Left lung (tissue), 10 donors: ENCODE data around the gene CCDC17. TPM values are rescaled to one million over a fixed set of nuclear protein-coding genes. Genes with fewer than 3 reads are reported as not detected.

ENCODE experiments used
- ATAC-seq: fragments of 200-7000 bp; cut with Tn5 transposase; one replicate; pipeline ENCODE4 v1.9.1; 2020; ENCODE audit warnings: moderate library complexity
- DNase-seq, 4 donors: peaks; one replicate each; pipeline ENCODE4 v3.0.0-alpha.2; 2013 to 2020
- H3K27ac ChIP-seq, 2 donors: fragments of 200-600 bp; sonication (generic) in 1 of 2; one replicate each; pipeline versions ENCODE4 v1.5.0 to v1.8.0; 2020 to 2021
- H3K27me3 ChIP-seq, 2 donors: fragments of 200-600 bp; sonication (generic) in 1 of 2; one replicate each; pipeline versions ENCODE4 v1.5.0 to v1.8.0; 2020 to 2021
- H3K36me3 ChIP-seq, 2 donors: fragments of 200-600 bp; sonication (generic) in 1 of 2; one replicate each; pipeline versions ENCODE4 v1.5.0 to v1.8.0; 2020 to 2021
- H3K4me1 ChIP-seq, 2 donors: fragments of 200-600 bp; one replicate each; pipeline ENCODE4 v1.8.0; 2021
- H3K4me3 ChIP-seq, 2 donors: fragments of 200-600 bp; sonication (generic) in 1 of 2; one replicate each; pipeline versions ENCODE4 v1.5.0 to v1.8.0; 2020 to 2021; ENCODE audit warnings: mild to moderate bottlenecking in 1 of 2
- H3K9me3 ChIP-seq, 2 donors: fragments of 200-600 bp; sonication (generic) in 1 of 2; one replicate each; pipeline versions ENCODE4 v1.5.0 to v1.8.0; 2020 to 2021
- intact Hi-C, 2 donors: fragments of 100-400 bp; cut with DNase I; formaldehyde crosslinking; loops; one replicate each; pipeline versions ENCODE4 v1.11.2 to v1.14.2; 2022
- polyA plus RNA-seq, 6 donors: library from polyadenylated mRNA; unstranded; fragments of 120-200 nt; gene quantifications; one replicate each; pipeline ENCODE4 v1.2.1, GENCODE V29; 2013; ENCODE audit not compliant: insufficient read length in 6 of 6
- total RNA-seq, 2 donors: library from RNA; stranded (reverse); fragmentation: NEBNext Ultra II Directional; extraction: Animal tissue kit (Norgen Biotek cat#: 25700); gene quantifications; one replicate each; pipeline ENCODE4 v1.2.1, GENCODE V29; 2021
- TF ChIP-seq, protein P1 (sequence below), 2 donors: fragments of 200-600 bp; sonication (generic) in 1 of 2; IDR thresholded peaks; one replicate each; pipeline versions ENCODE4 v1.5.0 to v1.8.0; 2021; ENCODE audit warnings: antibody characterized with exemption in 2 of 2
- donor health status: DM: no; HTN: yes; CAD: no.
- donor health status: DM: no; HTN: no; CAD: no.

The CCDC17 gene
- total and polyA plus RNA-seq, 8 donors, result 0.70 to 16.2 (median 6.1) TPM

- DNase-seq, result peak in 1 of 4 donors; percentile 41
- ATAC-seq, result peak; percentile 90
- Histone ChIP-seq H3K4me1 (peaks cover 0 to 20% of the 10 kb centered on the region in 2 donors), H3K27me3 (no peaks in the 10 kb centered on the region), H3K9me3 (no peaks in the 10 kb centered on the region), H3K27ac (peak overlapping the region in 1 of 2 donors; percentile 48), H3K36me3 (peaks cover 0 to 67% of the 10 kb centered on the region in 2 donors), H3K4me3 (no peak overlapping the region)
- intact Hi-C loops, result no loop called here
- TF ChIP-seq, protein P1, sequence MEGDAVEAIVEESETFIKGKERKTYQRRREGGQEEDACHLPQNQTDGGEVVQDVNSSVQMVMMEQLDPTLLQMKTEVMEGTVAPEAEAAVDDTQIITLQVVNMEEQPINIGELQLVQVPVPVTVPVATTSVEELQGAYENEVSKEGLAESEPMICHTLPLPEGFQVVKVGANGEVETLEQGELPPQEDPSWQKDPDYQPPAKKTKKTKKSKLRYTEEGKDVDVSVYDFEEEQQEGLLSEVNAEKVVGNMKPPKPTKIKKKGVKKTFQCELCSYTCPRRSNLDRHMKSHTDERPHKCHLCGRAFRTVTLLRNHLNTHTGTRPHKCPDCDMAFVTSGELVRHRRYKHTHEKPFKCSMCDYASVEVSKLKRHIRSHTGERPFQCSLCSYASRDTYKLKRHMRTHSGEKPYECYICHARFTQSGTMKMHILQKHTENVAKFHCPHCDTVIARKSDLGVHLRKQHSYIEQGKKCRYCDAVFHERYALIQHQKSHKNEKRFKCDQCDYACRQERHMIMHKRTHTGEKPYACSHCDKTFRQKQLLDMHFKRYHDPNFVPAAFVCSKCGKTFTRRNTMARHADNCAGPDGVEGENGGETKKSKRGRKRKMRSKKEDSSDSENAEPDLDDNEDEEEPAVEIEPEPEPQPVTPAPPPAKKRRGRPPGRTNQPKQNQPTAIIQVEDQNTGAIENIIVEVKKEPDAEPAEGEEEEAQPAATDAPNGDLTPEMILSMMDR (IDR thresholded peaks at IDR 0.05), result no peak
These were observed 20.1 kb upstream of the CCDC17 start for GRCh38 chr1:45643978-45644377.

DNA sequence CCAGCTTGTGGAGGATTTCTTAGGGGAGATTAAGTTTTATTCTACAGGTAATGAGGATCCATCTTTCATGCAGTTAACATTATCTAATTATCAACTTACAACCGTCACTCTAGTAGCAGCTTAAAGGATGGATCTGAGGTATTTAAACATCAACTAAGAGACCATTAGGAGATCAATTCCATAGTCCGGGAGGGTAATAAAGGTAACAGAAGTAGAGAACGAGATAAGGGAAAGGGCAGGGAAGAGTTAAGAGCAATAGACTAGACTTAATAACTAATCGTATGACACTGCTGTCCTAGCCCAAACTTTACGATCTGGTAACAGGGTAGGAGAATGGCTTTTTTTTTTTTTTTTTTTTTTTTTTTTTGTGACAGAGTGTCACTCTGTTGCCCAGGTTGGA, 19.5 kb upstream of the CCDC17 start:
- ATAC-seq, result no peak
- no peak for DNase-seq
- intact Hi-C loops, result no loop called here
- Histone ChIP-seq H3K4me3 (no peak overlapping the region), H3K36me3 (peaks cover 0 to 67% of the 10 kb centered on the region in 2 donors), H3K9me3 (no peaks in the 10 kb centered on the region), H3K27ac (peak overlapping the region in 1 of 2 donors; percentile 48), H3K27me3 (no peaks in the 10 kb centered on the region), H3K4me1 (peaks cover 0 to 20% of the 10 kb centered on the region in 2 donors)
- TF ChIP-seq, protein P1 (IDR thresholded peaks at IDR 0.05), result no peak

- ATAC-seq (peak; percentile 15), DNase-seq (no peak)
- H3K27me3 ChIP-seq, result no peaks in the 10 kb centered on the region
- TF ChIP-seq, protein P1 (IDR thresholded peaks at IDR 0.05), result no peak
- no peaks in the 10 kb centered on the region for H3K9me3 ChIP-seq
- no peak overlapping the region for H3K27ac ChIP-seq
- H3K36me3 ChIP-seq, result peaks cover 0 to 86% of the 10 kb centered on the region in 2 donors
- H3K4me1 ChIP-seq, result peaks cover 0 to 7% of the 10 kb centered on the region in 2 donors
- intact Hi-C loops, result no loop called here
- H3K4me3 ChIP-seq, result no peak overlapping the region
These were observed 16.4 kb upstream of the CCDC17 start for GRCh38 chr1:45640293-45640692.

GRCh38 chr1:45635211-45635610, 11.4 kb upstream of the CCDC17 start:
- no peaks in the 10 kb centered on the region for H3K27me3 ChIP-seq
- no peak for DNase-seq
- H3K4me3 ChIP-seq, result no peak overlapping the region
- H3K27ac ChIP-seq, result no peak overlapping the region
- H3K4me1 ChIP-seq, result no peaks in the 10 kb centered on the region
- intact Hi-C loops, result no loop called here
- H3K36me3 ChIP-seq, result peaks cover 0 to 98% of the 10 kb centered on the region in 2 donors
- H3K9me3 ChIP-seq, result no peaks in the 10 kb centered on the region
- ATAC-seq, result no peak
- TF ChIP-seq, protein P1 (IDR thresholded peaks at IDR 0.05), result no peak

DNA sequence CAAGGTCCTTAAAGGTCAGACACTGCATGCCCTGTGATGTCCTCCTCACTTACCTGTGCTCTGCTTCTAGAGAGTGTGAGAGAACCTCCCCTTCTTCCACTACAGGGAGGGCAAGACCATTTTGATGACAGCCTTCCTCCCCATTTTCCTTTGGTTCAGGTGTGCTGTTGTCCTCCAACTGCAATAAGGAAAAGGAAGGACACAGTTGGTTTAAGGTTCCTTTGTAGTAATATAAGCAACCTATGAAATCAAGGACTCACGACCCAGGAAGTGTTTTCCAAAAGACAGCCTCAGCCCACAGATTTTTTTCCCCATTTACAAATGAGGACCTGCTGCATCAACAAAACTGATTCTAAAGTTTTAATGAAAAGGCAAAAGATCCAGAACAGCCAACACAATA, 6.6 kb upstream of the CCDC17 start:
- Histone ChIP-seq H3K4me1 (no peaks in the 10 kb centered on the region), H3K27ac (no peak overlapping the region), H3K27me3 (no peaks in the 10 kb centered on the region), H3K9me3 (no peaks in the 10 kb centered on the region), H3K36me3 (peaks cover 2 to 98% of the 10 kb centered on the region in 2 donors), H3K4me3 (no peak overlapping the region)
- no peak for ATAC-seq
- DNase-seq, result no peak
- TF ChIP-seq, protein P1 (IDR thresholded peaks at IDR 0.05), result no peak
- intact Hi-C loops, result no loop called here
